Ovary (tissue), 9 donors: Measurements from ENCODE around the gene ABLIM1. TPM values are rescaled to one million over a fixed set of nuclear protein-coding genes. Genes with fewer than 3 reads are reported as not detected.

Experiments used
- DNase-seq, 5 donors: peaks; one replicate each; pipeline ENCODE4 v3.0.0-alpha.2; 2019 to 2020
- H3K27ac ChIP-seq, 2 donors: fragments of 200-600 bp; one replicate each; pipeline versions ENCODE4 v1.5.1 to v1.8.0; 2019 to 2022
- H3K27me3 ChIP-seq: fragments of 200-600 bp; one replicate; pipeline ENCODE4 v1.8.0; 2022
- H3K36me3 ChIP-seq: fragments of 200-600 bp; sonication (generic); one replicate; pipeline ENCODE4 v1.5.1; 2019
- H3K4me1 ChIP-seq: one replicate; pipeline ENCODE4 v1.8.1; 2013; ENCODE audit warnings: mild to moderate bottlenecking, moderate library complexity; ENCODE audit not compliant: insufficient read depth
- H3K4me3 ChIP-seq: fragments of 200-600 bp; sonication (generic); one replicate; pipeline ENCODE4 v1.5.1; 2017
- H3K9me3 ChIP-seq, 2 donors: fragments of 200-600 bp in 1 of 2; sonication (generic) in 1 of 2; one replicate each; pipeline versions ENCODE4 v1.5.1 to v1.8.1; 2013 to 2019; ENCODE audit warnings: mild to moderate bottlenecking in 1 of 2, moderate library complexity in 1 of 2
- EP300 ChIP-seq: sonication (generic); formaldehyde crosslinking; IDR thresholded peaks from one replicate; pipeline ENCODE4 v1.6.1; 2017; ENCODE audit warnings: antibody characterized with exemption
- POLR2A ChIP-seq: fragments of 450-650 bp; IDR thresholded peaks from one replicate; pipeline ENCODE4 v1.6.1; 2017; ENCODE audit warnings: antibody characterized with exemption, mild to moderate bottlenecking, moderate library complexity
- WGBS, 3 donors: extraction: QIAGEN DNeasy Blood & Tissue Kit in 1 of 3; methylation state at CpG; one replicate each; pipeline versions ENCODE4 v1.1.5 to v1.1.7; 2013 to 2017; 5-methylcytosine and 5-hydroxymethylcytosine counted together
- intact Hi-C, 4 donors: fragments of 100-400 bp; cut with DNase I; formaldehyde crosslinking; loops; one replicate each; pipeline versions ENCODE4 v1.11.0 to v1.15.1; 2022 to 2023
- polyA plus RNA-seq, 2 donors: library from polyadenylated mRNA; stranded (reverse); fragments of 200-250 nt in 1 of 2; fragments of 350-450 nt in 1 of 2; fragmentation: Illumina TruSeq in 1 of 2; extraction: RNeasy Lipid Tissue Mini Kit (QIAGEN cat#74804) in 1 of 2; gene quantifications; one replicate each; pipeline ENCODE4 v1.2.3, GENCODE V29; 2013 to 2014
- total RNA-seq, 7 donors: library from RNA; depleted of rRNA in 2 of 7; stranded (reverse); fragments of >200 nt in 2 of 7; fragmentation: NEBNext Ultra II Directional in 3 of 7; extraction: Animal tissue kit (Norgen Biotek cat#: 25700) in 3 of 7; gene quantifications; one replicate each; pipeline versions ENCODE4 v1.1.0 to v1.2.4, GENCODE V29; 2016 to 2023
- TF ChIP-seq, protein P1 (sequence below), 3 donors: fragments of 450-650 bp in 2 of 3; fragments of 200-600 bp in 1 of 3; IDR thresholded peaks; one replicate each; pipeline versions ENCODE4 v1.5.1 to v1.8.0; 2016 to 2022; ENCODE audit warnings: antibody characterized with exemption in 3 of 3, mild to moderate bottlenecking in 1 of 3
- donor health status: DM: no; HTN: no; CAD: no; lungs with moderate emphysema.
- donor health status: DM: no; HTN: no; CAD: no.
- donor health status: Bipolar disorder and iron deficiency.
- donor health status: DM: yes; HTN: yes; CAD: no.
- donor health status: DM: no; HTN: no; CAD: no.
- donor health status: DM: yes; HTN: yes; CAD: no.

ABLIM1 gene
- total and polyA plus RNA-seq, 9 donors, result 155 to 505 (median 283) TPM

DNA sequence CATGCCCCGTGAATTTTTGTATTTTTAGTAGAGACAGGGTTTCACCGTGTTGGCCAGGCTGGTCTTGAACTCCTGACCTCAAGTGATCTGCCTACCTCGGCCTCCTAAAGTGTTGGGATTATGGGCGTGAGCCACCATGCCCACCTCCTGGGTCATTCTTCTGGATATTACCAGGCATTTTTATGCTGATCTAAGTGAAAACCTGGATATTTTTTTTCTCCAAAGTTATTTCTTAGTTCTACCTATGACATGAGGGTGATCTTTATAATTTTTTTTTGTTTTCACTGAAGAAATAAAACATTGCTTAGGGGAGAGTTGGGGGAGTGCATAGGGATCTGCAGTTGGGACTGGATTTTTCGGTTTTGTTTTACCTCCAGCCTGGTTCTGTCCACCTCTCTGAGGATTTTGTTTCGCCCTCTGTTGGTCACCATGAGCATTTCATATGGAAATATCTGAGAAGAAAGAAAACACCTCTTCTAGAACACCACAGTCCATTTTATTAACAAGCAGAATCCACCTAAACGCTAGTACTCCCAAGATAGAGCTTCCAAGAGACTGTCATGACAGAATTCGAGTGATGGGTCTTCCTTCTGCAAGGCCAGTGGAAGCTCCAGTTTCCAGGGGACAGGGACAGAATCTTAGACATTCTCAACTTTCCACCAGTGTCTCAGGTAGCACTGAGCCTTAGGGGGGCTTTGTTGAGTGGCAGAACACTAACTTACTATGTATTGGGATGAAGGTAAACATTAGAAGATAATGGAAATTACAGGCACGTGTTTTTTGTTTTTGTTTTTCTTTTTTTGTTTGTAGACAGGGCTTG is 220.4 kb downstream of the ABLIM1 start:
- WGBS, 3 donors, result 74 to 83% (median 76%) methylated on average over 9 of the region's 9 CpGs
- DNase-seq, result no peak
- H3K27me3 ChIP-seq, result no peaks in the 10 kb centered on the region
- H3K4me3 ChIP-seq, result no peak overlapping the region
- H3K36me3 ChIP-seq, result no peaks in the 10 kb centered on the region
- no peaks in the 10 kb centered on the region for H3K9me3 ChIP-seq
- no peaks in the 10 kb centered on the region for H3K4me1 ChIP-seq
- intact Hi-C loops, result loop anchor here in 1 of 4 donors (10.0 kb wide), 1 partner anchor 133 kb away; no protein-coding TSS in a partner anchor
- TF ChIP-seq POLR2A (no peak), EP300 (no peak)
- TF ChIP-seq, protein P1, sequence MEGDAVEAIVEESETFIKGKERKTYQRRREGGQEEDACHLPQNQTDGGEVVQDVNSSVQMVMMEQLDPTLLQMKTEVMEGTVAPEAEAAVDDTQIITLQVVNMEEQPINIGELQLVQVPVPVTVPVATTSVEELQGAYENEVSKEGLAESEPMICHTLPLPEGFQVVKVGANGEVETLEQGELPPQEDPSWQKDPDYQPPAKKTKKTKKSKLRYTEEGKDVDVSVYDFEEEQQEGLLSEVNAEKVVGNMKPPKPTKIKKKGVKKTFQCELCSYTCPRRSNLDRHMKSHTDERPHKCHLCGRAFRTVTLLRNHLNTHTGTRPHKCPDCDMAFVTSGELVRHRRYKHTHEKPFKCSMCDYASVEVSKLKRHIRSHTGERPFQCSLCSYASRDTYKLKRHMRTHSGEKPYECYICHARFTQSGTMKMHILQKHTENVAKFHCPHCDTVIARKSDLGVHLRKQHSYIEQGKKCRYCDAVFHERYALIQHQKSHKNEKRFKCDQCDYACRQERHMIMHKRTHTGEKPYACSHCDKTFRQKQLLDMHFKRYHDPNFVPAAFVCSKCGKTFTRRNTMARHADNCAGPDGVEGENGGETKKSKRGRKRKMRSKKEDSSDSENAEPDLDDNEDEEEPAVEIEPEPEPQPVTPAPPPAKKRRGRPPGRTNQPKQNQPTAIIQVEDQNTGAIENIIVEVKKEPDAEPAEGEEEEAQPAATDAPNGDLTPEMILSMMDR (IDR thresholded peaks at IDR 0.05), result no peak
- H3K27ac ChIP-seq, result no peak overlapping the region

DNA sequence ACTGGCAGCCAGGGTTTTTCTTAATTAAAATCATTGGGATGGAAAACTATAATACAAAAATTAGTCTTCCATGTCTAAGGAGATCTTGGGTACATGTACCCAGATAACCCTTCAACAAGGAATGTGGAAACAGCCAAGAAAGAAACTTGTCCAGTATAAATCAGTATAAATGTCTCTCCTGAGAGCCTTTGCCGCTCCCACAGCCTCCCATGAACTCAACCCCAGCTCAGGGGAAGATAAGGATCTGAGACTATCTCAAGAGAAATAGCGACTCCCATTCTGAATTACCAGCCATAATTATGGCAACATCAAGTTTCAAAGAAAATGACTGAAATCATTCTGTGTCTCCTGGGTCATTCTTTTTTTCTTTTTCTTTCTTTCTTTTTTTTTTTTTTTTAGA is 221.1 kb downstream of the ABLIM1 start:
- H3K4me1 ChIP-seq, result no peaks in the 10 kb centered on the region
- TF ChIP-seq, protein P1 (IDR thresholded peaks at IDR 0.05), result no peak
- TF ChIP-seq EP300, result no peak
- no peak for TF ChIP-seq POLR2A
- H3K4me3 ChIP-seq, result no peak overlapping the region
- intact Hi-C loops, result loop anchor here in 1 of 4 donors (10.0 kb wide), 1 partner anchor 132 kb away; no protein-coding TSS in a partner anchor
- H3K27me3 ChIP-seq, result no peaks in the 10 kb centered on the region
- 84 to 87% (median 85%) methylated on average over 2 of the region's 2 CpGs for WGBS, 3 donors
- H3K9me3 ChIP-seq, result no peaks in the 10 kb centered on the region
- no peaks in the 10 kb centered on the region for H3K36me3 ChIP-seq
- H3K27ac ChIP-seq, result no peak overlapping the region
- no peak for DNase-seq

DNA sequence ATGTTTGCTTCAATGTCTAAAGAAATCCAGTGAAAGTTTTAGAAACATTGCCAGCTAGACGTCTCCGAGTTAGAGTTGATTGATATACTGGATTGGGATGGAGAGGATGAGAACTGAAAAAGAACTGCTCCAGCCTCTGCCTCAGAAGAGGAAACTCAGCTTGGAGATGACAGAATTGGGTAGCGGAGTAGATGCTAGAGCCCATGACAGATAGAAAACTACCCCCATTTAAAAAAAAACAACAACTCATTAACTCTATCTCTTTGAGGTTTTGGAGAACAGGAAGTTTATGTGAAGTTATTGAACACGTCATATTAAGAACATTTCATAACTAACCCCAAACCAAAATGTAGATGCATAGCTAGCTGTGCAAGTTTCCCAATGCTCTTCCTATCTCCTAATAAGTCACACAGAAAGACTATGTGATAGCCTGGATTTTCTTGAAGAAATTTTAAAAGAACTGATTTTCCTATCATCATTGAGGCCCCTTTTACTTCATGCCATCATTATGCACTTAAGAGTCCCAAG is 225.4 kb downstream of the ABLIM1 start:
- Histone ChIP-seq H3K36me3 (no peaks in the 10 kb centered on the region), H3K4me1 (no peaks in the 10 kb centered on the region), H3K9me3 (no peaks in the 10 kb centered on the region), H3K27me3 (no peaks in the 10 kb centered on the region), H3K27ac (no peak overlapping the region), H3K4me3 (no peak overlapping the region)
- 75 to 83% (median 77%) methylated on average over 4 of the region's 4 CpGs for WGBS, 3 donors
- no peak for DNase-seq
- intact Hi-C loops, result loop anchor here in 1 of 4 donors (10.0 kb wide), 1 partner anchor 128 kb away; no protein-coding TSS in a partner anchor
- TF ChIP-seq, protein P1 (IDR thresholded peaks at IDR 0.05), result no peak
- TF ChIP-seq EP300 (no peak), POLR2A (no peak)

DNA sequence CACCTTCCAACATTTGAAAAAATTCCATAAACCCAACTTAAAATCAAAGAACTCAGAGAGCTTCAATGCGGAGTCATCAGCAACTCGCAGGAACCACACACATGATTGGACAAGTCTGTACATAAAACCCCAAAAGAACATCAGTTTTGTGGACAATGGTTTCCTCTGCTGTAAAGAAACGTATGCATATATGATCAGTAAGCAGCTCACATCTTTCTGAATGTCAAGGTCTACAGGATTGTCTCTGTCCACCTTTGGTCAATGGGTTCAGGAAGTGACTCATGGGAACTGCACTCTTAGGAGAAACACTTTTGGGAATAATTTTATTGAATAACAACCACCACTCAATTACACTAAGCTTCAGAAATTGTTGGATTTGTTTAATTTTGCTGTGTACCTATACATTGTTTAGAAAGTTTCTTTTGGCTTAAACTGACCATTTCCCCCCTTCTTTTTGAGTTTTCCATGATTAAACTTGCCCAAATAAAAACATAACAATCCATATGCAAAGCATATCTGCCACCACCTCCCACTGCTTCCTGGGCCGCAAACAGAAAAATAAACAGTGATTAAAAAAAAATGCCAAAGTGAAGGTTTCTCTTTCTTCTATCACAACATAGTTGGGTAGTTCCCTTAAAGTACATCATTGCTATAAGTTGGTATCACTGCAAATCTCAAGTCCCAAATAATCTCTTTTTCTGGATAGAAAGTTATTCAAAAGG is 226.5 kb downstream of the ABLIM1 start:
- Histone ChIP-seq H3K27ac (no peak overlapping the region), H3K36me3 (no peaks in the 10 kb centered on the region), H3K4me1 (peaks cover 1% of the 10 kb centered on the region), H3K9me3 (no peaks in the 10 kb centered on the region), H3K27me3 (no peaks in the 10 kb centered on the region), H3K4me3 (no peak overlapping the region)
- no peak for DNase-seq
- intact Hi-C loops, result loop anchor here in 1 of 4 donors (10.0 kb wide), 1 partner anchor 127 kb away; no protein-coding TSS in a partner anchor
- TF ChIP-seq EP300 (no peak), POLR2A (no peak)
- TF ChIP-seq, protein P1 (IDR thresholded peaks at IDR 0.05), result no peak
- 72 to 87% (median 86%) methylated on average over 4 of the region's 4 CpGs for WGBS, 3 donors
